Astrocyte (in vitro differentiated cells and primary cell): ENCODE results near the gene TPGS2.

Experiments
- EZH2 ChIP-seq: IDR thresholded peaks from 2 replicates; pipeline ENCODE4 v1.6.1; 2012; ENCODE audit warnings: mild to moderate bottlenecking, low read length, inconsistent platforms; ENCODE audit not compliant: insufficient read depth
- TF ChIP-seq, protein P1 (sequence below): IDR thresholded peaks from 2 replicates; pipeline ENCODE4 v1.5.1; 2011; ENCODE audit warnings: low read depth, mild to moderate bottlenecking, inconsistent platforms, low read length, moderate library complexity; ENCODE audit not compliant: insufficient read depth

DNA sequence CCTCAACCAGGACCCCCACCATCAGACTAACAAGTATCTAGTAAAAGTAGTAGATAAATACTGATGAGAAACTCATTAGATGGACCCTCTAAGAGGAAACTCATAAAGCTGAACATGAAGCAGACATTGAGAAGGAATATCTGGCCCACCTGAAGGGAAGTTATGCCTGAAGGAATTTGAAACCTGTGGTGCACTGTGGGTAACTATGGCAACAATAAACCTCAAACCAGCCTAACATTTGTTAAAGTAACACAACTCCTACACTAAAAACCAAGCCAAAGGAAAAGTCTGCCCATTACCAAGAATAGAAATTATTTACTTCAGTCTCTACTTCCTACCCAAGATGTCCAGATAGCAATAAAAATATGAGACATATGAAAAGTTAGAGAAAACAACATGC lies 43.5 kb upstream of the TPGS2 start:
- TF ChIP-seq, protein P1, sequence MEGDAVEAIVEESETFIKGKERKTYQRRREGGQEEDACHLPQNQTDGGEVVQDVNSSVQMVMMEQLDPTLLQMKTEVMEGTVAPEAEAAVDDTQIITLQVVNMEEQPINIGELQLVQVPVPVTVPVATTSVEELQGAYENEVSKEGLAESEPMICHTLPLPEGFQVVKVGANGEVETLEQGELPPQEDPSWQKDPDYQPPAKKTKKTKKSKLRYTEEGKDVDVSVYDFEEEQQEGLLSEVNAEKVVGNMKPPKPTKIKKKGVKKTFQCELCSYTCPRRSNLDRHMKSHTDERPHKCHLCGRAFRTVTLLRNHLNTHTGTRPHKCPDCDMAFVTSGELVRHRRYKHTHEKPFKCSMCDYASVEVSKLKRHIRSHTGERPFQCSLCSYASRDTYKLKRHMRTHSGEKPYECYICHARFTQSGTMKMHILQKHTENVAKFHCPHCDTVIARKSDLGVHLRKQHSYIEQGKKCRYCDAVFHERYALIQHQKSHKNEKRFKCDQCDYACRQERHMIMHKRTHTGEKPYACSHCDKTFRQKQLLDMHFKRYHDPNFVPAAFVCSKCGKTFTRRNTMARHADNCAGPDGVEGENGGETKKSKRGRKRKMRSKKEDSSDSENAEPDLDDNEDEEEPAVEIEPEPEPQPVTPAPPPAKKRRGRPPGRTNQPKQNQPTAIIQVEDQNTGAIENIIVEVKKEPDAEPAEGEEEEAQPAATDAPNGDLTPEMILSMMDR: no peak
- TF ChIP-seq EZH2: no peak
